AML-193 (cell line): ENCODE data around the gene ETV5.

Experiments used
- DNase-seq, 2 experiments: peaks; one replicate each; lab custom pipeline; 2025; lab: John Stamatoyannopoulos, UW

The ETV5 gene

GRCh38 chr3:186095561-186096081 lies 13.3 kb downstream of the ETV5 start:
- DNase-seq: peak in 1 of 2 experiments; percentile 14

- no peak for DNase-seq
Measured at GRCh38 chr3:186094696-186095425, 14.0 kb downstream of the ETV5 start.

- DNase-seq: no peak
Measured at GRCh38 chr3:186094271-186094670, 14.6 kb downstream of the ETV5 start.

GRCh38 chr3:186093271-186093900 lies 15.5 kb downstream of the ETV5 start:
- DNase-seq: no peak

GRCh38 chr3:186092360-186093070 lies 16.4 kb downstream of the ETV5 start:
- no peak for DNase-seq

- DNase-seq: no peak
Measured at GRCh38 chr3:186090901-186091300, 18.0 kb downstream of the ETV5 start.

- DNase-seq: no peak
Measured at GRCh38 chr3:186088335-186088734, 20.6 kb downstream of the ETV5 start.

GRCh38 chr3:186084264-186084663 lies 24.6 kb downstream of the ETV5 start:
- no peak for DNase-seq

- no peak for DNase-seq
Measured at GRCh38 chr3:186083746-186084145, 25.1 kb downstream of the ETV5 start.

GRCh38 chr3:186082150-186082549 lies 26.7 kb downstream of the ETV5 start:
- DNase-seq: no peak

- DNase-seq: peak in 1 of 2 experiments; percentile 6
Measured at GRCh38 chr3:186081678-186082077, 27.2 kb downstream of the ETV5 start.

- no peak for DNase-seq
Measured at GRCh38 chr3:186080849-186081438, 27.9 kb downstream of the ETV5 start.

- DNase-seq: no peak
Measured at GRCh38 chr3:186079925-186080324, 29.0 kb downstream of the ETV5 start.

- DNase-seq: no peak
Measured at GRCh38 chr3:186077466-186077865, 31.4 kb downstream of the ETV5 start.

- no peak for DNase-seq
Measured at GRCh38 chr3:186075931-186076567, 32.8 kb downstream of the ETV5 start.

- DNase-seq: no peak
Measured at GRCh38 chr3:186075489-186075888, 33.4 kb downstream of the ETV5 start.

GRCh38 chr3:186073641-186074040 lies 35.2 kb downstream of the ETV5 start:
- no peak for DNase-seq

- no peak for DNase-seq
Measured at GRCh38 chr3:186070996-186071395, 37.9 kb downstream of the ETV5 start.

- DNase-seq: no peak
Measured at GRCh38 chr3:186070550-186070949, 38.3 kb downstream of the ETV5 start.

- DNase-seq: no peak
Measured at GRCh38 chr3:186070133-186070532, 38.8 kb downstream of the ETV5 start.

GRCh38 chr3:186069199-186069598 lies 39.7 kb downstream of the ETV5 start:
- DNase-seq: no peak

GRCh38 chr3:186068243-186068552 lies 40.7 kb downstream of the ETV5 start:
- DNase-seq: no peak
